HEK293T (cell line): ENCODE data around the gene FNDC3B.

Source experiments
- BHLHE40 ChIP-seq: fragments of 450-650 bp; IDR thresholded peaks from 2 replicates; pipeline ENCODE4 v1.6.1; 2016; ENCODE audit warnings: mild to moderate bottlenecking, moderate library complexity, borderline replicate concordance
- CTBP1 ChIP-seq: fragments of 450-650 bp; IDR thresholded peaks from 2 replicates; pipeline ENCODE4 v1.6.1; 2016; ENCODE audit warnings: borderline replicate concordance
- FOXA1 ChIP-seq: fragments of 450-650 bp; IDR thresholded peaks from 2 replicates; pipeline ENCODE4 v1.6.1; 2016; ENCODE audit warnings: mild to moderate bottlenecking
- FOXM1 ChIP-seq: fragments of 450-650 bp; IDR thresholded peaks from 2 replicates; pipeline ENCODE4 v1.6.1; 2017; ENCODE audit warnings: mild to moderate bottlenecking, borderline replicate concordance
- NFRKB ChIP-seq: fragments of 450-650 bp; IDR thresholded peaks from 2 replicates; pipeline ENCODE4 v1.6.1; 2016; ENCODE audit warnings: mild to moderate bottlenecking, moderate library complexity
- SP1 ChIP-seq: fragments of 450-650 bp; IDR thresholded peaks from 2 replicates; pipeline ENCODE4 v1.6.1; 2017

DNA sequence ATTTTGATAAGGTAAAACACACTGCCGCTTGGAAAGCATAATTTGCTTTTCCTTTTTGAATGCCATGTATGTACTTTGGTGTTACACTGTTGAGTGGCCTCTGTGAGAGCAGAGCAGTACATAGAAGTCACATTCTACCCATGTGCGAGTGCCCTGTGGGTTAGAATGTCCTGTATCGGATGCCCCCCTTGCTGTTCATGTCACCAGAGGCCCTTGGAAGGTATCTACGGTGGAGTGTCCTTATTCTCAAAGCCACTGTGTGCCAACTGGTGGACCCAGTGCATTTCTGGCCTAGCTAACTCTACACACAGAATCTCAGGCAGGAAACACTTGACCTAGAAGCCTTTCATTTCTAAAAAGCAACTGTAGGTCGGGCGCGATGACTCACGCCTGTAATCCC, 271.8 kb downstream of the FNDC3B start:
- no peak for TF ChIP-seq SP1
- TF ChIP-seq FOXM1, result no peak
- no peak for TF ChIP-seq NFRKB
- no peak for TF ChIP-seq FOXA1
- TF ChIP-seq CTBP1, result no peak
- TF ChIP-seq BHLHE40, result no peak
